Esophagus muscularis mucosa (tissue), 4 donors: ENCODE measurements around the gene ZNF763. TPM values are rescaled to one million over a fixed set of nuclear protein-coding genes. Genes with fewer than 3 reads are reported as not detected.

ENCODE experiments used
- DNase-seq: peaks from one replicate; pipeline ENCODE4 v3.0.0-alpha.2; 2017; ENCODE audit errors: extremely low spot score
- H3K27ac ChIP-seq, 4 donors: fragments of 200-600 bp; sonication (generic); replicated peaks in 1 of 4; 1 replicate in 3 of 4; 2 replicates in 1 of 4; pipeline ENCODE4 v1.5.1; 2016 to 2019; ENCODE audit warnings: mild to moderate bottlenecking in 1 of 4
- H3K27me3 ChIP-seq, 4 donors: fragments of 200-600 bp; sonication (generic); one replicate each; pipeline versions ENCODE4 v1.5.1 to v1.6.0; 2016 to 2019
- H3K36me3 ChIP-seq, 4 donors: fragments of 200-600 bp; sonication (generic); one replicate each; pipeline ENCODE4 v1.5.1; 2016 to 2019
- H3K4me1 ChIP-seq, 4 donors: fragments of 200-600 bp; sonication (generic); one replicate each; pipeline ENCODE4 v1.5.1; 2016 to 2019
- H3K4me3 ChIP-seq, 4 donors: fragments of 200-600 bp; sonication (generic); 1 replicate in 2 of 4; 2 replicates in 2 of 4; pipeline ENCODE4 v1.5.1; 2016 to 2019; ENCODE audit warnings: mild to moderate bottlenecking in 4 of 4, moderate library complexity in 1 of 4
- H3K9me3 ChIP-seq, 4 donors: fragments of 200-600 bp; sonication (generic); 1 replicate in 3 of 4; 2 replicates in 1 of 4; pipeline ENCODE4 v1.5.1; 2016 to 2019
- EP300 ChIP-seq: sonication (generic); formaldehyde crosslinking; IDR thresholded peaks from one replicate; pipeline ENCODE4 v1.6.1; 2017; ENCODE audit warnings: antibody characterized with exemption
- POLR2A ChIP-seq: fragments of 450-650 bp; IDR thresholded peaks from one replicate; pipeline ENCODE4 v1.6.1; 2017; ENCODE audit warnings: antibody characterized with exemption, moderate library complexity, mild to moderate bottlenecking, low read depth
- POLR2AphosphoS5 ChIP-seq, 2 donors: sonication (generic); formaldehyde crosslinking; IDR thresholded peaks; one replicate each; pipeline ENCODE4 v1.6.1; 2017; ENCODE audit warnings: antibody characterized with exemption in 2 of 2
- WGBS: methylation state at CpG from one replicate; pipeline ENCODE4 v1.1.5; 2018; 5-methylcytosine and 5-hydroxymethylcytosine counted together
- intact Hi-C: fragments of 100-400 bp; cut with DNase I; formaldehyde crosslinking; loops from one replicate; pipeline ENCODE4 v1.15.1; 2023
- small RNA-seq, 3 donors: library from RNA; depleted of rRNA; stranded (forward); fragments of <200 nt; gene quantifications; one replicate each; pipeline ENCODE3, GENCODE V24; 2016
- total RNA-seq, 4 donors: library from RNA; depleted of rRNA; stranded (reverse); fragments of >200 nt; gene quantifications; one replicate each; pipeline versions ENCODE4 v1.1.0 to v1.2.1, GENCODE V29; 2016
- TF ChIP-seq, protein P1 (sequence below), 3 experiments: fragments of 200-600 bp in 2 of 3; fragments of 450-650 bp in 1 of 3; sonication (generic) in 2 of 3; IDR thresholded peaks; one replicate each; pipeline ENCODE4 v1.5.1; 2017 to 2019; ENCODE audit warnings: antibody characterized with exemption in 3 of 3, mild to moderate bottlenecking in 2 of 3, moderate library complexity in 1 of 3

ZNF763 gene
- total RNA-seq, 4 donors from 2014 or later = 3.3 to 7.5 (median 4.8) TPM

GRCh38 chr19:12015015-12015752 is 50.3 kb downstream of the ZNF763 start:
- Histone ChIP-seq H3K27ac (no peak overlapping the region), H3K4me1 (no peaks in the 10 kb centered on the region), H3K27me3 (no peaks in the 10 kb centered on the region), H3K4me3 (no peak overlapping the region), H3K36me3 (peaks cover 34 to 51% (median 49%) of the 10 kb centered on the region in 4 donors), H3K9me3 (peaks cover 13 to 57% (median 33%) of the 10 kb centered on the region in 4 donors)
- TF ChIP-seq EP300 = no peak
- TF ChIP-seq, protein P1, sequence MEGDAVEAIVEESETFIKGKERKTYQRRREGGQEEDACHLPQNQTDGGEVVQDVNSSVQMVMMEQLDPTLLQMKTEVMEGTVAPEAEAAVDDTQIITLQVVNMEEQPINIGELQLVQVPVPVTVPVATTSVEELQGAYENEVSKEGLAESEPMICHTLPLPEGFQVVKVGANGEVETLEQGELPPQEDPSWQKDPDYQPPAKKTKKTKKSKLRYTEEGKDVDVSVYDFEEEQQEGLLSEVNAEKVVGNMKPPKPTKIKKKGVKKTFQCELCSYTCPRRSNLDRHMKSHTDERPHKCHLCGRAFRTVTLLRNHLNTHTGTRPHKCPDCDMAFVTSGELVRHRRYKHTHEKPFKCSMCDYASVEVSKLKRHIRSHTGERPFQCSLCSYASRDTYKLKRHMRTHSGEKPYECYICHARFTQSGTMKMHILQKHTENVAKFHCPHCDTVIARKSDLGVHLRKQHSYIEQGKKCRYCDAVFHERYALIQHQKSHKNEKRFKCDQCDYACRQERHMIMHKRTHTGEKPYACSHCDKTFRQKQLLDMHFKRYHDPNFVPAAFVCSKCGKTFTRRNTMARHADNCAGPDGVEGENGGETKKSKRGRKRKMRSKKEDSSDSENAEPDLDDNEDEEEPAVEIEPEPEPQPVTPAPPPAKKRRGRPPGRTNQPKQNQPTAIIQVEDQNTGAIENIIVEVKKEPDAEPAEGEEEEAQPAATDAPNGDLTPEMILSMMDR (IDR thresholded peaks at IDR 0.05) = no peak
- TF ChIP-seq POLR2A = no peak
- no peak for TF ChIP-seq POLR2AphosphoS5 (IDR thresholded peaks at IDR 0.05)
- WGBS = 94% methylated on average over 9 of the region's 9 CpGs
- no peak for DNase-seq
- intact Hi-C loops = no loop called here

DNA sequence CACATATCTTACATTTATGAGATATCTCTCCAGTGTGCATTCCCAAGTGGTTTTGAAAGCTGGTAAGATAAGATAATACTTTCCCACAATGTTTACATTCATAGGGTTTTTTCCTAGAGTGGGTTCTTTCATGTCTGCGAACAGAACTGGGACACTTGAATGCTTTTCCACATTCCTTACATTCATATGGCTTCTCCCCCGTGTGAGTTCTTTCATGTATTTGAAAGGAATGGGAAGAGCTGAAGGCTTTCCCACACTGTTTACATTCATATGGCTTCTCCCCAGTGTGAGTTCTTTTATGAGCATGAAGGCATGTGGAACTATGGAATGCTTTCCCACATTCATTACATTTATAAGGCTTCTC is 50.9 kb downstream of the ZNF763 start:
- H3K4me3 ChIP-seq = no peak overlapping the region
- TF ChIP-seq POLR2AphosphoS5 (IDR thresholded peaks at IDR 0.05) = no peak
- no peak for TF ChIP-seq POLR2A
- TF ChIP-seq EP300 = no peak
- TF ChIP-seq, protein P1 (IDR thresholded peaks at IDR 0.05) = no peak
- H3K4me1 ChIP-seq = no peaks in the 10 kb centered on the region
- H3K36me3 ChIP-seq = peaks cover 34 to 51% (median 49%) of the 10 kb centered on the region in 4 donors
- no peak for DNase-seq
- H3K27me3 ChIP-seq = no peaks in the 10 kb centered on the region
- intact Hi-C loops = no loop called here
- peaks cover 13 to 57% (median 33%) of the 10 kb centered on the region in 4 donors for H3K9me3 ChIP-seq
- no peak overlapping the region for H3K27ac ChIP-seq
- 87% methylated on average over 2 of the region's 2 CpGs for WGBS

Small RNA genes within 50 kb of the gene (small RNA-seq; reads per million reads assigned to genes)
- gene RNA5SP464 (0 reads per million in 3 donors), gene RNA5SP465 (0 to 1.4 (median 0) reads per million in 3 donors)

Other genes starting within 250 kb of the ZNF763 start
- 1 to 10 TPM; 3.1 to 6.7 (median 5.0) TPM for gene ZNF823, start 226.1 kb upstream of the ZNF763 start, total RNA-seq
- 1 to 10 TPM; 5.6 to 7.9 (median 6.5) TPM for gene ZNF441, start 198.0 kb upstream of the ZNF763 start, total RNA-seq
- 1 to 10 TPM; 2.5 to 4.5 (median 3.7) TPM for gene ZNF491, start 166.5 kb upstream of the ZNF763 start, total RNA-seq
- 1 to 10 TPM; 5.5 to 6.9 (median 6.3) TPM for gene ZNF440, start 150.8 kb upstream of the ZNF763 start, total RNA-seq
- 1 to 10 TPM; 6.5 to 9.1 (median 7.1) TPM for gene ZNF439, start 116.3 kb upstream of the ZNF763 start, total RNA-seq
- gene ZNF69, start 77.3 kb upstream of the ZNF763 start, total RNA-seq = 1 to 10 TPM; 3.8 to 8.2 (median 6.9) TPM
- 10 to 100 TPM in 2 of 4 donors, 1 to 10 TPM in 2; 7.6 to 12.0 (median 9.5) TPM for gene ZNF700, start 39.9 kb upstream of the ZNF763 start, total RNA-seq
- gene ZNF433, start 70.6 kb downstream of the ZNF763 start, total RNA-seq = 1 to 10 TPM; 3.0 to 5.4 (median 4.4) TPM
- gene ZNF878, start 87.9 kb downstream of the ZNF763 start, total RNA-seq = 1 to 10 TPM in 1 of 4 donors, under 1 TPM in 3; 0.17 to 1.5 (median 0.43) TPM
- gene ZNF844, start 99.7 kb downstream of the ZNF763 start, total RNA-seq = 10 to 100 TPM in 1 of 4 donors, 1 to 10 TPM in 3; 6.5 to 10.1 (median 8.3) TPM
- gene ZNF20, start 175.3 kb downstream of the ZNF763 start, total RNA-seq = 1 to 10 TPM; 1.3 to 5.8 (median 3.1) TPM
- gene ZNF625, start 191.7 kb downstream of the ZNF763 start, total RNA-seq = 1 to 10 TPM; 4.5 to 8.7 (median 7.8) TPM
- gene ZNF136, start 198.1 kb downstream of the ZNF763 start, total RNA-seq = 1 to 10 TPM; 6.6 to 8.9 (median 7.5) TPM